ENCODE data around the gene CD59. TPM values are rescaled to one million over a fixed set of nuclear protein-coding genes. Genes with fewer than 3 reads are reported as not detected.

The CD59 gene, protein sequence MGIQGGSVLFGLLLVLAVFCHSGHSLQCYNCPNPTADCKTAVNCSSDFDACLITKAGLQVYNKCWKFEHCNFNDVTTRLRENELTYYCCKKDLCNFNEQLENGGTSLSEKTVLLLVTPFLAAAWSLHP
- 10 to 100 TPM; 25.2 to 28.0 TPM for total RNA-seq
- polyA plus RNA-seq: 40.4 TPM

DNA sequence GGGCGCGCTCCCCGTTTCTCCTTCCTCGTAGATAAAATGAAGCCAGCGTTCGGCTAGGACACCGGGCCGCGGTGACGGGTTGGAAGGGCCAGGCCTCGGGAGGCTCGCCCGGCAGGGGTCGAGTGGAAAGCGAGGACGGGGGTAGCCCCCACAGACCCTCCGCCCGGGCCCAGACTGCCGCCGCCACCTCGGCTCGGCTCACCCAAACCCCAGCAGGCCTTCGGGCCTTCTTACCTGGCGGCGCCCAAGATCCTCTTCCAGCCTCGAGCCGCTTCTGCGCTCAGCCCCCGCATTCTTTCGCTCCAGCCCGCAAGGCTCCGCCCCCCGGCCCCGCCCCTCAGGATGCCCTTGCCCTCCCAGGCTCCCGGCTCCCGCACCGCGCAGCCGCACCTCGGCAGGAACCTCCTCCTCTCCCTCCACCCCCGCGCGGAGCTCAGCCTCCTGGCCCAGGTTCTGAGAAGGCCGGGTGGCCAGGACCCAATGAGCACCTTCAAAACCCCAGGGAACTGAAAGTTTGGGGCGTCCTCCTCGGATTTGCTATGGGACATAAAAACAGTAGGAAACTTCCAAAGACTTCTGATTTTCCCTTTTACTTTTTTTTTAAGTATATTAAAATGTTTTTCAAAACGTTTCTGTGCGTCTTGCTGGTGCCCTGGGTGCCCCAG, at the start of gene CD59:
TSS of gene CD59 (minus strand) at position 276 of the 665 bp plus-strand sequence. CDS start 13,978 bp downstream, outside the sequence.
- Histone ChIP-seq H3K27ac (ENCODE audit: low read depth, low read length) (peak within 1 kb of the TSS; percentile 71), H3K4me1 (ENCODE audit: insufficient read depth, low read length) (peaks cover 14% of the 10 kb centered on the region), H3K4me3 (ENCODE audit: low read length) (peak within 1 kb of the TSS; percentile 77), H3K36me3 (ENCODE audit: insufficient read depth, low read length) (no peaks in the 10 kb centered on the region), H3K27me3 (ENCODE audit: insufficient read depth, low read length, poor library complexity, severe bottlenecking) (no peaks in the 10 kb centered on the region), H3K9me3 (ENCODE audit: low read length) (no peaks in the 10 kb centered on the region)
- H3K27ac Mint-ChIP-seq: peak within 1 kb of the TSS; percentile 32 to 92 (median 86)
- peaks cover 0 to 1% (median 0%) of the 10 kb centered on the region in 3 donors for H3K36me3 Mint-ChIP-seq
- POLR2A ChIA-PET: interaction anchor here (1.3 to 1.4 kb wide), 2 partner anchors 36 kb away, joined by 4 to 6 read pairs; partner anchors contain the start of gene C11orf91
- H3K9me3 Mint-ChIP-seq: no peaks in the 10 kb centered on the region
- no peaks in the 10 kb centered on the region for H3K27me3 Mint-ChIP-seq
- DNase-seq: peak; percentile 80 to 91 (median 85)
- peak within 1 kb of the TSS; percentile 89 to 94 (median 93) for H3K4me3 Mint-ChIP-seq
- CTCF ChIA-PET: interaction anchor here (1.0 to 1.6 kb wide), 3 partner anchors 21 to 37 kb away, joined by 4 to 6 read pairs (median 5); no protein-coding TSS in a partner anchor
- H3K4me1 Mint-ChIP-seq: peaks cover 23 to 41% (median 33%) of the 10 kb centered on the region in 3 donors

DNA sequence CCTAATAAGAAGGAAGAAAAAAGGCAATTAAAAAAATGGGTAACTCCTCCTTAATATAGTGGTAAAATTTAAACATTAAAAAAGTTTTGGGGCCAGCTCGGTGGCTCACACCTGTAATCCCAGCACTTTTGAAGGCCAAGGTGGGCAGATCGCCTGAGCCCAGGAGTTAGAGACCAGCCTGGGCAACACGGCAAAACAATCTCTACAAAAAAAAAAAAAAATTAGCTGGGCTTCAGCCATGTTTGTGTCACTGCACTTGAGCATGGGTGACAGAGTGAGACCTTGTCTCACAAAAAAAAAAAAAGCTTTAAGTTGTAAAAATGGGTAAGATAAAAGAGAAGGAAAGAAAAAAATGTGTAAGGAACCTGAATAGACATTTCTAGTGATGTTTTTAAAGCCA, 49.4 kb upstream of the CD59 start:
- no peaks in the 10 kb centered on the region for H3K9me3 ChIP-seq (ENCODE audit: low read length)
- ChIA-PET POLR2A (no interaction called here), CTCF (interaction anchor here (2.2 kb wide), 1 partner anchor 23 kb away, joined by 6 read pairs; no protein-coding TSS in a partner anchor)
- H3K4me3 ChIP-seq (ENCODE audit: low read length): no peak overlapping the region
- H3K27ac Mint-ChIP-seq: no peak overlapping the region
- H3K27me3 ChIP-seq (ENCODE audit: insufficient read depth, low read length, poor library complexity, severe bottlenecking): no peaks in the 10 kb centered on the region
- H3K4me1 ChIP-seq (ENCODE audit: insufficient read depth, low read length): no peaks in the 10 kb centered on the region
- no peaks in the 10 kb centered on the region for H3K36me3 ChIP-seq (ENCODE audit: insufficient read depth, low read length)
- H3K27me3 Mint-ChIP-seq: peaks cover 22 to 67% of the 10 kb centered on the region in 2 donors
- no peaks in the 10 kb centered on the region for H3K4me1 Mint-ChIP-seq
- no peaks in the 10 kb centered on the region for H3K9me3 Mint-ChIP-seq
- no peak overlapping the region for H3K4me3 Mint-ChIP-seq
- H3K27ac ChIP-seq (ENCODE audit: low read depth, low read length): no peak overlapping the region
- no peak for DNase-seq
- H3K36me3 Mint-ChIP-seq: peaks cover 0 to 4% (median 0%) of the 10 kb centered on the region in 3 donors

DNA sequence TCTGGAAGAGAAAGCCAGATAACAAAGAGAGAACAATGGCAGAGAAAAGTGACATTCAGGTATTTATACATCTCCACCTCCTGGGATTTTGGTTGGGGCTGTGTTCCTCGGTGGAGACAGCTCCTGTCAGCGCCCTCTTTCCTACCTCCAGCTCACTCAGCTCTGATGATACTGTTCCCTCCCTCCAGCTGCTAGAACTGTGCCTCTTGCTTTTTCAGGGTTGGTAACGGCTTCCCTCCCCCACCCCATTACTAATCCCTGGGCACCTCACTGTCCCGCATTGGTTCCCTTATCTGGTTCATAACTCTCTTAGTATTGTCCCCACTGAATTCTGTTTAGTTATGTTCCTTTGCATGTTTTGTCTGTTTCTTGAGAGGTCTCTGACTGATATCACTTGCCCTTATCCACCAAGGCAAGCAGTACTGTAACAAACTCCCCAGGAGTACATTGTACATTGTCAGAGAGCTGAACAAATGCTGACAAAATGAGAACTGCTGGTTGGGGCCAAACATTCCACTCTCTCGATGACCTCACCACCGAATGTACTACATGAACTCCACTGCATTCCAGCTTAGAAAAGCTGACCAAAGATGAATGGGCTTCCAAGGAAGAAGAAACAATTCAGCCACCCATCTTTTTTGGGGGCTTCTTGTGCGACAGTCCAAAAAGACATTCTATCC, 43.8 kb upstream of the CD59 start:
- Mint-ChIP-seq H3K36me3 (peaks cover 0 to 4% (median 0%) of the 10 kb centered on the region in 3 donors), H3K4me1 (peaks cover 9 to 29% (median 21%) of the 10 kb centered on the region in 3 donors), H3K4me3 (peak overlapping the region in 1 of 7 donors; percentile 27), H3K27me3 (peaks cover 23 to 61% of the 10 kb centered on the region in 2 donors), H3K27ac (peak overlapping the region in 1 of 8 donors; percentile 39), H3K9me3 (no peaks in the 10 kb centered on the region)
- Histone ChIP-seq H3K4me1 (ENCODE audit: insufficient read depth, low read length) (peaks cover 7% of the 10 kb centered on the region), H3K4me3 (ENCODE audit: low read length) (no peak overlapping the region), H3K9me3 (ENCODE audit: low read length) (no peaks in the 10 kb centered on the region), H3K27ac (ENCODE audit: low read depth, low read length) (no peak overlapping the region), H3K36me3 (ENCODE audit: insufficient read depth, low read length) (no peaks in the 10 kb centered on the region), H3K27me3 (ENCODE audit: insufficient read depth, low read length, poor library complexity, severe bottlenecking) (peaks cover 7% of the 10 kb centered on the region)
- ChIA-PET CTCF (interaction anchor here (2.1 kb wide), 1 partner anchor 27 kb away, joined by 5 read pairs; no protein-coding TSS in a partner anchor), POLR2A (no interaction called here)
- DNase-seq: no peak

DNA sequence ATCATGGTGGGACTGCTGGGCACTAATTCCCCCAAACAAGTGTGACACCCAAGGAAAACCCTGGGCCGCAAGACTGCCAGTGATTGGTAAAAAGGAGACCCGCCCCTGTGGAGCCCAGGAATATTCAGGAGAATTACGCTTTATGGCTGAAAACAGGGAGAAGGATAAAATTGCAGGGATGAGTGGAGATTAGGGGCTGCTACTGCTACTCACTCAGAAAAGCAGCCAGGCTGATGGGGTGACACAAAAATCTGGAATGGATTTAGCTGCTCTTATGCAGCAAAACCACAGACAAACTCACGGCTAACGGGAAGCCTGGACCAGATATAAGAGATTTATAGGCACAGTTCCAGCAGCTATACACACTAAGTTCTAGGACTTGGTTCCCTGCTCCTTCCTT, 42.5 kb upstream of the CD59 start:
- H3K27me3 Mint-ChIP-seq: peaks cover 17 to 49% of the 10 kb centered on the region in 2 donors
- H3K4me1 ChIP-seq (ENCODE audit: insufficient read depth, low read length): peaks cover 10% of the 10 kb centered on the region
- no peak overlapping the region for H3K4me3 ChIP-seq (ENCODE audit: low read length)
- peaks cover 0 to 5% (median 4%) of the 10 kb centered on the region in 3 donors for H3K36me3 Mint-ChIP-seq
- DNase-seq: no peak
- no peaks in the 10 kb centered on the region for H3K36me3 ChIP-seq (ENCODE audit: insufficient read depth, low read length)
- peaks cover 15 to 34% (median 26%) of the 10 kb centered on the region in 3 donors for H3K4me1 Mint-ChIP-seq
- no peak overlapping the region for H3K4me3 Mint-ChIP-seq
- POLR2A ChIA-PET: no interaction called here
- H3K9me3 Mint-ChIP-seq: no peaks in the 10 kb centered on the region
- no peak overlapping the region for H3K27ac ChIP-seq (ENCODE audit: low read depth, low read length)
- H3K27ac Mint-ChIP-seq: no peak overlapping the region
- no peaks in the 10 kb centered on the region for H3K9me3 ChIP-seq (ENCODE audit: low read length)
- peaks cover 7% of the 10 kb centered on the region for H3K27me3 ChIP-seq (ENCODE audit: insufficient read depth, low read length, poor library complexity, severe bottlenecking)
- CTCF ChIA-PET: no interaction called here

DNA sequence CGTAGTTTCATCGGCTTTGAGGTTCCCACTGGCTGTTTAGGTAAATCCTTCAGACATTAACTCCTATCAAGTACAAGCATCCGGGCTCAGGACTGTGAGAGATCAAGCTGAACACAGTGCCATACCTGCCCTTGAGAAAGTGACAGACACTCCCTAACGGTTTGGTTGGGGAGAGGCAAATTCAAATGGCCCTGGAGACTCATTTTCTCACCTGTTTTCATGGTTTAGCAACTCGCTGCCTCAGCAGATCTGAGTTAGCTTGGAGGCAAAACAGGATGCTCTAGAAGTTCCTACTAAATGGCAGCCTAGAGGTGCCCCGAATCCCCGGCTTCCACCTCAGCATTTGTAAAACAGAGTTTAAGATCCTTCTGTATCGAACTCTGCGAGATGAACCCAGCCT, 41.7 kb upstream of the CD59 start:
- DNase-seq: peak in 2 of 5 donors; percentile 22 to 60
- H3K4me3 Mint-ChIP-seq: peak overlapping the region in 3 of 7 donors; percentile 9 to 75 (median 59)
- no peaks in the 10 kb centered on the region for H3K9me3 Mint-ChIP-seq
- no peak overlapping the region for H3K4me3 ChIP-seq (ENCODE audit: low read length)
- no peak overlapping the region for H3K27ac ChIP-seq (ENCODE audit: low read depth, low read length)
- H3K36me3 Mint-ChIP-seq: peaks cover 0 to 10% (median 4%) of the 10 kb centered on the region in 3 donors
- no peaks in the 10 kb centered on the region for H3K36me3 ChIP-seq (ENCODE audit: insufficient read depth, low read length)
- ChIA-PET POLR2A (interaction anchor here (1.1 kb wide), 1 partner anchor 77 kb away, joined by 3 read pairs; no protein-coding TSS in a partner anchor), CTCF (interaction anchor here (1.3 kb wide), 1 partner anchor 580 kb away, joined by 3 read pairs; the partner anchor contains the start of gene ABTB2)
- no peaks in the 10 kb centered on the region for H3K9me3 ChIP-seq (ENCODE audit: low read length)
- peaks cover 15 to 41% of the 10 kb centered on the region in 2 donors for H3K27me3 Mint-ChIP-seq
- peak overlapping the region in 4 of 8 donors; percentile 37 to 90 (median 74) for H3K27ac Mint-ChIP-seq
- peaks cover 7% of the 10 kb centered on the region for H3K27me3 ChIP-seq (ENCODE audit: insufficient read depth, low read length, poor library complexity, severe bottlenecking)
- peaks cover 15% of the 10 kb centered on the region for H3K4me1 ChIP-seq (ENCODE audit: insufficient read depth, low read length)
- peaks cover 22 to 41% (median 33%) of the 10 kb centered on the region in 3 donors for H3K4me1 Mint-ChIP-seq

DNA sequence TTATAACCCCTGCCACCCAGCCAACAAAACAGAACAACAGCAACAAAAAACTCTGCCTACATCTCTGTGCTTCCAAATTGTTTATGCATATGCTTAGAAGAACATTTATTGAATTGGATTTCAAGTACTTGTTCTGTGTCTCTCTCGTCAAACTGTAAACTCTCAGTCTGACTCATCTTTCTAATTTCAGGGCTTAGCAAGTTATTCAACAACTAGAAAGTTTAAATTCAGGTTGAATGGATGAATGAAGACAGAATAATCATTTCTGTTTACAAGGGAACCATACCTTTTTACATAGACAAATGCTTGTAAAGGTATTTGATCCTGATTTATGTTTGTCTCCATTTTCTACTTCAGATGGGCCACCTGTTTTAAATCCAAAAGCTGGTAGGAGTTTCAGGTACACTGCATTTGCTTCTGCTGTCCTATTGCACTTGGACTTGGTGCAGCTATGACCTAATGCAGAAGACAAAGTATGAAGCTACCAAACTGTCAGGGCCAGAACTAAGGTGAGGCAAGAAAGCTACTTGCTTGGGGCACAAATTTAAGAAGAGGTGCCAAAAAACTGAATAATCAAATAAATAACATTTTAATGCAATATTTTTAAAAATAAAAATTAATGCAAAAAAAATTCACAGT, 39.7 kb upstream of the CD59 start:
- no peaks in the 10 kb centered on the region for H3K9me3 Mint-ChIP-seq
- peaks cover 30% of the 10 kb centered on the region for H3K4me1 ChIP-seq (ENCODE audit: insufficient read depth, low read length)
- no peak overlapping the region for H3K27ac ChIP-seq (ENCODE audit: low read depth, low read length)
- H3K27ac Mint-ChIP-seq: peak overlapping the region in 7 of 8 donors; percentile 11 to 98 (median 84)
- peaks cover 40 to 61% (median 50%) of the 10 kb centered on the region in 3 donors for H3K4me1 Mint-ChIP-seq
- POLR2A ChIA-PET: interaction anchor here (0.7 kb wide), 1 partner anchor 422 kb away, joined by 3 read pairs; no protein-coding TSS in a partner anchor
- CTCF ChIA-PET: no interaction called here
- no peak for DNase-seq
- H3K27me3 ChIP-seq (ENCODE audit: insufficient read depth, low read length, poor library complexity, severe bottlenecking): peaks cover 7% of the 10 kb centered on the region
- peak overlapping the region; percentile 91 to 99 (median 98) for H3K4me3 Mint-ChIP-seq
- no peak overlapping the region for H3K4me3 ChIP-seq (ENCODE audit: low read length)
- H3K36me3 ChIP-seq (ENCODE audit: insufficient read depth, low read length): no peaks in the 10 kb centered on the region
- H3K36me3 Mint-ChIP-seq: peaks cover 0 to 10% (median 2%) of the 10 kb centered on the region in 3 donors
- peaks cover 13 to 28% of the 10 kb centered on the region in 2 donors for H3K27me3 Mint-ChIP-seq
- no peaks in the 10 kb centered on the region for H3K9me3 ChIP-seq (ENCODE audit: low read length)

DNA sequence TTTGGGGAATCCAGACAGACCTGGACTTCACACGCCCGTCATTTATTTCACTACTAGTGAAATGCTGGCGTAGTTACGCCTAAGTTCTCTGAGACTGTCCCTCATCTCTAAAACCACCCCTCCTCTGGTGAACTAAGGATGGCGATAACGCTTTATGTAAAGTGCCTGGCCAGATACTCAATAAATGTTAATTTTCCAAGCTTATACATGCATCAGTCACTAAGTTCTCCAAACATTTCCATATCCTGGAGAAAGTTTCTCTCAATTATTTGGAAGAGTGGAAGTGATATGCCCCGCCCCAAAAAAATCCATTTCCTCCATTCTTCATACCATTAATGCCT, 39.2 kb upstream of the CD59 start:
- peaks cover 7% of the 10 kb centered on the region for H3K27me3 ChIP-seq (ENCODE audit: insufficient read depth, low read length, poor library complexity, severe bottlenecking)
- H3K27ac ChIP-seq (ENCODE audit: low read depth, low read length): no peak overlapping the region
- Mint-ChIP-seq H3K9me3 (no peaks in the 10 kb centered on the region), H3K36me3 (peaks cover 0 to 12% (median 2%) of the 10 kb centered on the region in 3 donors), H3K27me3 (peaks cover 12 to 23% of the 10 kb centered on the region in 2 donors), H3K27ac (peak overlapping the region in 7 of 8 donors; percentile 84 to 98 (median 96)), H3K4me1 (peaks cover 45 to 65% (median 51%) of the 10 kb centered on the region in 3 donors), H3K4me3 (peak overlapping the region; percentile 91 to 99 (median 98))
- no peak for DNase-seq
- no peak overlapping the region for H3K4me3 ChIP-seq (ENCODE audit: low read length)
- H3K9me3 ChIP-seq (ENCODE audit: low read length): no peaks in the 10 kb centered on the region
- ChIA-PET CTCF (interaction anchor here (0.8 kb wide), 1 partner anchor 33 kb away, joined by 3 read pairs; no protein-coding TSS in a partner anchor), POLR2A (interaction anchor here (1.3 kb wide), 1 partner anchor 475 kb away, joined by 3 read pairs; no protein-coding TSS in a partner anchor)
- H3K36me3 ChIP-seq (ENCODE audit: insufficient read depth, low read length): no peaks in the 10 kb centered on the region
- H3K4me1 ChIP-seq (ENCODE audit: insufficient read depth, low read length): peaks cover 30% of the 10 kb centered on the region
